AG04450 (cell line): ENCODE data around the gene QPRT. TPM values are rescaled to one million over a fixed set of nuclear protein-coding genes. Genes with fewer than 3 reads are reported as not detected.
A peak's percentile ranks its signal among the peaks of the same experiment; 100 is the strongest.
"Not testable (repeated sequence)": the region's sequence is repeated elsewhere in the genome, so short reads cannot be mapped to it uniquely, and the experiment has no call there.

Source experiments
- CTCF ChIA-PET: fragments of 300-600, 350-600 bp; formaldehyde crosslinking; extraction: SDS; loops from one replicate; lab custom pipeline; 2022; ENCODE audit warnings: antibody characterized with exemption, inconsistent platforms; lab: Charles Lee
- POLR2A ChIA-PET: fragments of 350-600 bp; formaldehyde crosslinking; extraction: SDS; loops from one replicate; lab custom pipeline; 2021; ENCODE audit warnings: antibody characterized with exemption, inconsistent platforms; lab: Yijun Ruan, JAX
- DNase-seq: peaks from one replicate; pipeline ENCODE4 v3.0.0-alpha.2; 2011; ENCODE audit warnings: low read depth, low spot score
- H3K27ac ChIP-seq: one replicate; pipeline ENCODE4 v1.5.1; 2012; ENCODE audit warnings: low read depth, low read length, control low read depth
- H3K27me3 ChIP-seq: one replicate; pipeline ENCODE4 v1.6.0; 2012; ENCODE audit warnings: low read length; ENCODE audit not compliant: control insufficient read depth, insufficient read depth
- H3K4me3 ChIP-seq: 2 replicates; pipeline ENCODE4 v1.5.1; 2011; ENCODE audit warnings: mild to moderate bottlenecking, low read depth, low read length, control low read depth
- H3K9me3 ChIP-seq: 2 replicates; pipeline ENCODE4 v1.5.1; 2012; ENCODE audit warnings: low read length; ENCODE audit not compliant: control insufficient read depth, insufficient read depth
- polyA plus RNA-seq: library from polyadenylated mRNA; depleted of rRNA; stranded (reverse); fragments of >200 nt; gene quantifications from 2 replicates; pipeline ENCODE4 v1.2.3, GENCODE V29; 2011
- TF ChIP-seq, protein P1 (sequence below): IDR thresholded peaks from 2 replicates; pipeline ENCODE4 v1.5.1; 2011; ENCODE audit warnings: low read depth, low read length, control low read depth, inconsistent platforms

QPRT gene
- polyA plus RNA-seq, 1 experiment = 16.0 TPM

DNA sequence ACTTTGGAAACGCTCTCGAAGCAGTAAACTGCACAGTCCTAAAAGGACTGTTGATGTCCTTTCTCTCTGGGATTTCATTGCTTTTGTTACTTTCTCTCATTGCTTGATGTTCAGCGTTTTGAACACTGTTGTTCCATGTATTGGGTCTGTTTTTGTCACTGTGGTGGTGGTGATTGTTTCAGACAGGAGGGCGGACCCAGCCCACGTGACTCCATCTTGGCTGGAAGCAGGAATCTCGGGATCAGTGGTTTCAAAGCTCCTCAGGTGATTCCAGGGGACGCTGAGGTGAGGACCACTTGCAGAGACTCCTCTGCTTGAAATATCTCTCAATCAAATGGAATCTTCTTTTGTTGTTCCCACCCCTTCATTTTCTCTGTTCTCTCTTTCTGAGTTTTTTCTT, 48.5 kb downstream of the QPRT start:
- ChIA-PET CTCF (no interaction called here), POLR2A (no interaction called here)
- H3K9me3 ChIP-seq = no peaks in the 10 kb centered on the region
- DNase-seq = no peak
- H3K27me3 ChIP-seq = peaks cover 10% of the 10 kb centered on the region
- no peak overlapping the region for H3K4me3 ChIP-seq
- no peak overlapping the region for H3K27ac ChIP-seq
- TF ChIP-seq, protein P1, sequence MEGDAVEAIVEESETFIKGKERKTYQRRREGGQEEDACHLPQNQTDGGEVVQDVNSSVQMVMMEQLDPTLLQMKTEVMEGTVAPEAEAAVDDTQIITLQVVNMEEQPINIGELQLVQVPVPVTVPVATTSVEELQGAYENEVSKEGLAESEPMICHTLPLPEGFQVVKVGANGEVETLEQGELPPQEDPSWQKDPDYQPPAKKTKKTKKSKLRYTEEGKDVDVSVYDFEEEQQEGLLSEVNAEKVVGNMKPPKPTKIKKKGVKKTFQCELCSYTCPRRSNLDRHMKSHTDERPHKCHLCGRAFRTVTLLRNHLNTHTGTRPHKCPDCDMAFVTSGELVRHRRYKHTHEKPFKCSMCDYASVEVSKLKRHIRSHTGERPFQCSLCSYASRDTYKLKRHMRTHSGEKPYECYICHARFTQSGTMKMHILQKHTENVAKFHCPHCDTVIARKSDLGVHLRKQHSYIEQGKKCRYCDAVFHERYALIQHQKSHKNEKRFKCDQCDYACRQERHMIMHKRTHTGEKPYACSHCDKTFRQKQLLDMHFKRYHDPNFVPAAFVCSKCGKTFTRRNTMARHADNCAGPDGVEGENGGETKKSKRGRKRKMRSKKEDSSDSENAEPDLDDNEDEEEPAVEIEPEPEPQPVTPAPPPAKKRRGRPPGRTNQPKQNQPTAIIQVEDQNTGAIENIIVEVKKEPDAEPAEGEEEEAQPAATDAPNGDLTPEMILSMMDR = no peak

DNA sequence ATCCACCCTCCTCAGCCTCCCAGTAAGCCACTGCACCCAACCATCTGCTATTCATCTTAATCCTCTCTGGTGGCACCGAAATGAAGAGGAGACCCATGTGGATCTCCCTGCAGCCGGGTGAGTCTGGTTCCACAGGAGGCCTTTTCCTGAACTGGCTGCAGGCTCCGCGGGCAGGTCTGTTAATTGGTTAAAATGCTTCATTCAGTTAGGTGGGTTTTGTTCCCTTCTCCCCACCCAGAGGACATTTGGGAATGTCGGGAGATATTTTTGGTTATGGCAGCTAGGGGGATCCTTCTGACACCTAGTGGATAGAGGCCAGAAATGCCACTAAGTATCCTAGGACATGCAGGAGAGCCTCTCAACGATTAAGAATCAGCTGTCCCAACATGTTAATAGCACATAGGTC, 50.1 kb downstream of the QPRT start:
- no peaks in the 10 kb centered on the region for H3K9me3 ChIP-seq
- peak; percentile 4 for DNase-seq
- H3K27ac ChIP-seq = no peak overlapping the region
- TF ChIP-seq, protein P1 = peak; percentile 73
- H3K4me3 ChIP-seq = no peak overlapping the region
- ChIA-PET CTCF (interaction anchor here (0.5 to 1.4 kb wide), 12 partner anchors 9 to 283 kb away, joined by 3 to 13 read pairs (median 4); no protein-coding TSS in a partner anchor), POLR2A (no interaction called here)
- H3K27me3 ChIP-seq = peaks cover 10% of the 10 kb centered on the region

DNA sequence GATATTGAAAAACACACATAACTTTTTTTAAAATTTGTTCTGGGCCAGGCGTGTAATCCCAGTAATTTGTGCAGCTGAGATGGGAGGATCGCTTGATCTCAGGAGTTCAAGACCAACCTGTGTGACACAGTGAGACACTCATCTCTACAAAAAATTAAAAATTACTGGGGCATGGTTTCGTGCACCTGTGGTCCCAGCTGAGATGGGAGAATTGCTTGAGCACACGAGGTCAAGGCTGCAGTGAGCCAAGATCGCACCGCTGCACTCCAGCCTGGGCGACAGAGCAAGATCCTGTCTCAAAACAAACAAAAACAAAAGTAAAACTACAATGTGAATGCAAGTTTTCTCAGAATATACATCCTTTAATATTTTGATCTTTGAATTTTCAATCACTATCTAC, 51.7 kb downstream of the QPRT start:
- Histone ChIP-seq H3K9me3 (no peaks in the 10 kb centered on the region), H3K27me3 (peaks cover 10% of the 10 kb centered on the region), H3K4me3 (no peak overlapping the region), H3K27ac (no peak overlapping the region)
- CTCF ChIA-PET = no interaction called here
- DNase-seq = no peak
- TF ChIP-seq, protein P1 = no peak
- POLR2A ChIA-PET = no interaction called here

DNA sequence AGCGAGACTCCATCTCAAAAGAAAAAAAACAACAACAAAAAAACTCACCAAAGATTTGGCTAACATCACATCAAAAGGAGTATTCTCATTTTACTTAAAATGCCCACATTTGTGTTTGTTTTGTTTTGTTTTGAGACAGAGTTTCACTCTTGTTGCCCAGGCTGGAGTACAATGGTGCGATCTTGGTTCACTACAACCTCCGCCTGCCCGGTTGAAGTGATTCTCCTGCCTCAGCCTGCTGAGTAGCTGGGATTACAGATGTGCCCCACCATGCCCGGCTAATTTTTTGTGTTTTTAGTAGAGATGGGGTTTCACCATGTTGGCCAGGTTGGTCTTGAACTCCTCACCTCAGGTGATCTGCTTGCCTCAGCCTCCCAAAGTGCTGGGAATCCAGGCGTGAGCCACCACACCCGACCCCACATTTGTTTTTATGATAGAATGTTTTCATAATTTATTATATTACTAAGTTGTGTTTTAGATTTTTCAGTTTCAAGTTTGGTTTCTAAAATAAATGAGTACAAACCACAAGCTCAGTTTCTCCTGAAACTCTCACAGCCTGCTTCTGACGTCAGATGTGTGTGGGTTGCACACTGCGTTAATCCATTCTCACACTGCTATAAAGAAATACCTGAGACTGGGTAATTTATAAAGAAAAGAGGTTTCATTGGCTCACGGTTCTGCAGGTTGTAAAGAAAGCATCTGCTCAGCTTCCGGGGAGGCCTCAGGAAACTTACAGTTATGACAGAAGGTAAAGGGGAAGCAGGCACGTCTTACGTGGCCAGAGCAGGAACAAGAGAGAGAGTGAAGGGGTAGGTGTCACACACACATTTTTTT, 53.0 kb downstream of the QPRT start:
- H3K27ac ChIP-seq, POLR2A ChIA-PET, H3K9me3 ChIP-seq, DNase-seq, CTCF ChIA-PET, H3K27me3 ChIP-seq, H3K4me3 ChIP-seq: not testable (repeated sequence)

DNA sequence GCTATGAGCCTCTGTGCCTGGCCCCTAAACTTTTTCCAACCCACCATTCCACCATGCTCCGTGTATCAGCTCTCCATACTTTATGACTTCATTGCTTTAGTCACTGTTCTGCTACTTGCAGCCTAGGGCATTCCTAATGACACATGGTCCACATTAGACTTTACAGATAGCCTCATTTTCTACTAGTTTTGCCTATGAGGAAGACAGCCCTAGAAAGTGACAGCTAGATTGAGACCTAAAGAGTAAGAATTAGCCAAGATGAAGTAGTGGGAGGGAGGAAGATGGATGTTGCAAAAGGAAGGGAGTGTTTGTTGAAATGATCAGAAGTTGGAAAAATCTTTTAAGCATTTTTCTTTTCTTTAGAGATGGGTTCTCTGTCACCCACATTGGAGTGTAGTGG, 55.8 kb downstream of the QPRT start:
- H3K9me3 ChIP-seq = no peaks in the 10 kb centered on the region
- TF ChIP-seq, protein P1 = no peak
- no peak for DNase-seq
- no peak overlapping the region for H3K4me3 ChIP-seq
- no peak overlapping the region for H3K27ac ChIP-seq
- H3K27me3 ChIP-seq = peaks cover 7% of the 10 kb centered on the region
- ChIA-PET CTCF (no interaction called here), POLR2A (no interaction called here)
